ENCODE results near the gene TRPC3. TPM values are rescaled to one million over a fixed set of nuclear protein-coding genes. Genes with fewer than 3 reads are reported as not detected.

Gene TRPC3
- total RNA-seq: 0.09 TPM in 1 of 2 replicates, not detected in the other

DNA sequence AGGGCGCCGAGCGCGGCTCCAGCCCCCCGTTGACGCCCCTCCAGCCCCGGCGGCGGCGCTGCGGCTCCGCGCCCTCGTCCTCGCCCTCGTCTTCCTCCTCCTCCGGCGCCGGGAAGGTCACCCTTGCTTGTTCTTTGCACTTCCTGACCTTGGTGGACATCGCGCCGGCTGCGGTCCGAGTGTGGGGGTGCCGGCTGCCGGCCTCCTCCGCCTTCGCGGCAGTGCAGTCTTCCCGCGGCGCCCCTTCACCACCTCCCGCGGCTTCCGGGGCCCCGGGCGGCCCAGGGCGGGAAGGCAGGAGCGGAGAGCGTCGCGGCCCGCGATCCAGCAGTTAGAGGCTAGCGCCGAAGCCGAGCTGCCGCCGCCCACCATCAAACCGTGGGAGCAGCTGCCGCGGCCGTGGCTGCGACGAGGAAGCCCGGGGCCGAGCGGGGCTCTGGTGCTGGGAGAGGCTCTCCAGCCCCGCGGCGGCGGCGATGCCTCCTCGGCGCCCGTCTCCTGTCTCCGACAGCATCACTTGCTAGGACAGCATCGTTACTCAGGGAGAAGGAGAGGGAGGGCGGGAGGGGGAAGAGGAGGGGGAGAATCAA, at the start of gene TRPC3:
Gene TRPC3 (minus strand): TSS at position 540 of the 590 bp plus-strand sequence. CDS start 380 bp downstream, at position 160.

DNA sequence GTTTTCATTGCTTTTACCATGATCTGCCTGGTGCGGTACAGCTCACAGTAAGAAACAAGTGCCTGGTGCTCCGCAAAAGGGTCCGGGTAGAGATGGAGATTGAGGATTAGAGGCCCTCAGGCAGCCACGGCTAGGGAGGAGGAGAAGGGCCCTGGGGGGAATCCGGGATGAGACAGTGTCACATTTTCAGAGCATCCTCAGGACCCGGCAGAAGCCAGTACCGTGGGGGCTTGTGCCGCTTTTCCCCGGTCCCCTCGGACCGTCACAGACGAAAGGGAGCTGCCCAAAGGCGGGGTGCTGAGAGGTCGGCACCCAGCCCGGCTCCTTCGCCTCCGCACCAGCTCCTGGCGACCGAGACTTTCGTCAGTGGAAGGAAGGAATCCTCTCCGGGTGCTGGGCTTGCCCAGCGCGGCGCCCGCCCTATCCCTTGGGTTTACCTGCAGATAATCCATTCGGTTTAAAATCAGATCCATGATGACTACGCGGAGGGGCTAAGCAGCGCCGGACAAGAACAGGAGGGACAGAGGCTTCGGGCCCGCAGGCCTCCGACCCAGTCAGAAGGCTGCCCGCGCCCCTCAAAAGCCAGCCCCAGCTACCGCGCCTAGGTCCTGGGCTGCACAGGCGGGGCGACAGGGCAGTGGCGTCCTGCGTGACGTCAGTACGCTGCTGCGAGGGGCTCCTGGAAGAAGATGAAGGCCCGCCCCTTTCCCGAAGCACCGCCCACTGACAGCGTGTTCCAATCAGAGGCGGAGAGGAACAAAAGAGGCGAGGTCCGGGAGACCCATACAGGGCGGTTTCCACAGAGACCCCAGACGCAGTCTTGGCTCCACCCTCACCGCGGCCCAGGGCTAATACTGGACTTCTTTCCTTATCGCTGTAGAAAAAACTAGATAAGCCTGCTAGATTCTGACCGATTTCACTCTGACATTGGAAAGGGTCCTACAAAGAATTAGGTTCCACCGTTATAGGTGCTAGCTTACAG, 81.7 kb downstream of the TRPC3 start, which contains the start of gene BBS7:
Gene BBS7 (minus strand): TSS at position 634 of the 982 bp plus-strand sequence. CDS start 161 bp downstream, at position 473.

Other genes starting within 250 kb of the TRPC3 start
- 0.58 and 1.0 TPM in 2 replicates for gene SMIM43, start 186.9 kb downstream of the TRPC3 start, total RNA-seq
- gene EXOSC9, start 150.7 kb downstream of the TRPC3 start, total RNA-seq: 11.2 and 17.2 TPM in 2 replicates
- gene CCNA2, start 128.2 kb downstream of the TRPC3 start, total RNA-seq: 3.5 and 6.0 TPM in 2 replicates
- gene BBS7, start 81.6 kb downstream of the TRPC3 start, total RNA-seq: 8.3 and 15.5 TPM in 2 replicates
- gene BLTP1, start 200.3 kb upstream of the TRPC3 start, total RNA-seq: 25.7 and 29.6 TPM in 2 replicates